GM21737 (cell line): ENCODE measurements around the gene SPAG9.

Experiments used
- ATAC-seq: cut with Tn5 transposase; IDR thresholded peaks from one replicate; pipeline ENCODE4 v1.9.1; 2021; ENCODE audit warnings: mild to moderate bottlenecking, moderate library complexity; ENCODE audit not compliant: unreplicated experiment

Gene SPAG9

DNA sequence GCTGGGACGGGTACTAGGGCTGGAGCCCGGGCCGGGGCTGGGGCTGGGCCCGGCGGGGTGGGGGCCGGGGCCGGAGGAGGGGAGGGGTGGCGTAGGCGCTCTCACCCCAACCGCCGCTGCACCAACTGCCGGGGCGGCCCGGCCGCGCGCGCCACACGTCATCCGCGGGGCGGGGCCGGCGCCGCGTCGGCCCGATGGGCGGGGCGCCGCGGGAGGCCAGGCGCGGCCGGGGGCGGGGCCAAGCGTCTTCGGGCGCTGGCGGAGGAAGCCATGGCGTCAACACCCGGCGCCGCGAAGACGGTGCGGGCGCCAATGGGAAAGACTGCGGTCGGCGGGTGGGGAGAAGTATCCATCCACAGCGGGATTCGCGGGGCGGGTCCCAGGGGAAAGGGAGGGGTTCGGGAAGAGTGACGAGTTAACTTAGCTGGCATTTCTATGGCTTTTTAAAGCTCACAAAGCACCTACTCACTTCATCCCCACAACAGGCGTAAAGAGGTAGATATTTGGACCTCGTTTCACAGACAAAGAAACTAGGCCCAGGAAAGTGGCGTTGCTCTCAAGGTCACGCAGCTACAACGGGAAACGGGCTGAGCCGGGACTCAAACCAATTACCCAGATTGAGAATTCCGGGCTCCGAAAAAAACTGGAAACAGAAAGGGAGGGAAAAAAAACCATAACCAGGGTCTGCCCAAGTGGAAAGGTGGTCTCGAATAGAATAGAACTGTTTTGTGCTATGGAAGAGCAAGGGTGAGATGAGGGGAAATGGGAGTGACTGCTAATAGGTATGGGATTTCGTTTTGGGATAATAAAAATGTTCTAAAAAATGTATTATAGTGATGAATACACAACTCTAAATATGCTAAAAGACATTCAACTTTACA, at the start of gene SPAG9:
SPAG9 (minus strand) TSS at position 130 of the 881 bp plus-strand sequence. CDS start 212 bp downstream, outside the sequence.
- peak; percentile 76 for ATAC-seq

- no peak for ATAC-seq
These were observed 48.7 kb upstream of the SPAG9 start for GRCh38 chr17:51169340-51169739.

DNA sequence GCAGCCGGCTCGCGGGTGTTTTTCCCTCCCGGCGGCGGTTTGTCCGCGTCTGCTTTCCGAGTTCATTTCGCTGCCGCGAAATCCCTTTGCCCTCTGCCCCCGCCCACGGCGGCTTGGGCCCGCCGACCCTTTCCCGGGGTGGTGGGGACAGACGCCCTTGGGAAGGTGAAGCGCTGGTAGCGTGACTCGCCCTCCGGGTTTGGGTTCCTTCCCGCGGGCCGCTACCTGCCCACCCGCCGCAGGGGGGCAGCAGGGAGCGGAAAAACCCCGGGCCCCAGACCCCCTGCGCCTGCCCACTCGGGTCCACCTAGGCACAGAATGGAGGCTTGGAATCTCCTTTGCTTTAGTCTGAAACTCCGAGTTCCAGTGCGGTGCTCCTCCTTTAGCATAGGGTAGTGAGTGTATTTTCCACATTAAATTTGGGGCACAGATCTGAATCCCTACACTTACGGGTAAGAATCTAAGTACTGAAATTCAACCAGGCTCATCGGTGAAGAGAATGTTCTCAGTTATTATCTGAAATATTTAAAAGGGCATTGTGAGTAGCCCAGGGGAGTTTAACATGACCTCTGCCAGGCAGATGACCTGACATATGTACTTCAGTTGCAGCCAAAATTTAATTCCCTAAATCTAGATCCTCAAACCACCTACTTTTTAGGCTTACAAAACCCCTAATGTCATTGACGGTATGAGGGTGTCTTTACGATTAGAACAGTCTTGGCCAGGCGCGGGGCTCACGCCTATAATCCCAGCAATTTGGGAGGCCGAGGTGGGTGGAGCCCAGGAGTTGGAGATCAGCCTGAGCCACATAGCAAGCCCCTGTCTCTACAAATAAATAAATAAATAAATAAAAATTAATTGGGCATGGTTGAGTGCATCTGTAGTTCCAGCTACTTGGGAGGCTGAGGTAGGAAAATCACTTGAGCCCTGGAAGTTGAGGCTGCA, 46.6 kb upstream of the SPAG9 start:
- ATAC-seq: peak; percentile 44

DNA sequence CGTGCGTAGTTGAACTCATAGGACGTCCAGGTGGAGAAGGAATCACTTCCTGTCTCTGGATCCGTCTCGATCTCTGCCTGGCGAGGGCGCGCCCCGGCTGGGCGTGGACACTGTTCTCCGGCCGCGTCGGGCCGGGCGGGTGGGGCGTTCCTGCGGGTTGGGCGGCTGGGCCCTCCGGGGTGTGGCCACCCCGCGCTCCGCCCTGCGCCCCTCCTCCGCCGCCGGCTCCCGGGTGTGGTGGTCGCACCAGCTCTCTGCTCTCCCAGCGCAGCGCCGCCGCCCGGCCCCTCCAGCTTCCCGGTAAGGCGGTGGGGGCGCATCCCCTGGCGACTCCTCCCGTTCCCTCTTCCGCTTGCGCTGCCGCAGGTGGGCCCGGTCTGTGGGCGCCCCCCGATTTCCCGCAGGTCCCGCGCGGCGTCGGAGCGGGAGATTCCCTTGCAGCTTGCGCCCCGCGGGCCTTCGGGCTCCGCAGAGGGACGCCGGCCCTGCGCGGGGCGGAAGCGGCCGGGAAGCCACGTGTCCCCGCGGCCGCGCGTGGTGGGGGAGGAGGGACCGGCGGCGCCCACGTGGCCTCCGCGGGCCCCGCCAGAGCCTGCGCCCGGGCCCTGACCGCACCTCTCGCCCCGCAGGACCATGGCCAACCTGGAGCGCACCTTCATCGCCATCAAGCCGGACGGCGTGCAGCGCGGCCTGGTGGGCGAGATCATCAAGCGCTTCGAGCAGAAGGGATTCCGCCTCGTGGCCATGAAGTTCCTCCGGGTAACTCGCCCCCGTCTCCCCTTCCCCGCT, 45.7 kb upstream of the SPAG9 start, which contains the start of gene NME2:
NME2 (plus strand) TSS at position 214 of the 789 bp plus-strand sequence; CDS start at position 634, 420 bp downstream.
- peak; percentile 86 for ATAC-seq

- no peak for ATAC-seq
These were observed 45.1 kb upstream of the SPAG9 start for GRCh38 chr17:51165680-51166197.

GRCh38 chr17:51164911-51165679, 44.4 kb upstream of the SPAG9 start:
- ATAC-seq: no peak

- ATAC-seq: no peak
These were observed 40.9 kb upstream of the SPAG9 start for GRCh38 chr17:51161541-51161940.

GRCh38 chr17:51159604-51160003, 38.9 kb upstream of the SPAG9 start:
- no peak for ATAC-seq

DNA sequence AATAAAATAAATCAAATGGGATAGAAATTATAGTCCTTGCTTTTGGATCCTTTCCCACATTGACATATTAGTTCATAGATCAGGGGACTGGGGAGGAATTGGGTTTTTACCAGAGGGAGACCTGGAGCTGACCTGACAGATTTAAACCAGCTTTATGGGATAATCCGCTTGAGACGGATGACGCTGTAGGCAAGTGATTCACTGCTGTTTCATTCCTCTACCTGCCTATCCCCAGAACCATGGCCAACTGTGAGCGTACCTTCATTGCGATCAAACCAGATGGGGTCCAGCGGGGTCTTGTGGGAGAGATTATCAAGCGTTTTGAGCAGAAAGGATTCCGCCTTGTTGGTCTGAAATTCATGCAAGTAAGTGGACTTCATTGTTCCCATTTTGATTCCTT, 34.7 kb upstream of the SPAG9 start:
- no peak for ATAC-seq

DNA sequence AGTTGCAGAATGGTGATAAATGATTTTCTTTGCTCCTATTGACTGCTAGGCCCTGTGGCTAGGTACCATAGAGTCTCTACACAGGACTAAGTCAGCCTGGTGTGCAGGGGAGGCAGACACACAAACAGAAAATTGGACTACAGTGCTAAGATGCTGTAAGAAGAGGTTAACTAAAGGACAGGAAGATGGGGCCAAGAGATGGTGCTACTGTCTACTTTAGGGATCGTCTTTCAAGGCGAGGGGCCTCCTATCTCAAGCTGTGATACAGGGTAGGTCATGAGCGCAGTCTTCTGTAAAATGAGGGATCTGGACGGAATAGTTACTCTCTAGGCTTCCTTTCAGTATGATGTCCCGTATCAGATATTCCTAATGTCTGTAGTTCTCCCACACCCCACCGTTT, 33.5 kb upstream of the SPAG9 start:
- no peak for ATAC-seq

DNA sequence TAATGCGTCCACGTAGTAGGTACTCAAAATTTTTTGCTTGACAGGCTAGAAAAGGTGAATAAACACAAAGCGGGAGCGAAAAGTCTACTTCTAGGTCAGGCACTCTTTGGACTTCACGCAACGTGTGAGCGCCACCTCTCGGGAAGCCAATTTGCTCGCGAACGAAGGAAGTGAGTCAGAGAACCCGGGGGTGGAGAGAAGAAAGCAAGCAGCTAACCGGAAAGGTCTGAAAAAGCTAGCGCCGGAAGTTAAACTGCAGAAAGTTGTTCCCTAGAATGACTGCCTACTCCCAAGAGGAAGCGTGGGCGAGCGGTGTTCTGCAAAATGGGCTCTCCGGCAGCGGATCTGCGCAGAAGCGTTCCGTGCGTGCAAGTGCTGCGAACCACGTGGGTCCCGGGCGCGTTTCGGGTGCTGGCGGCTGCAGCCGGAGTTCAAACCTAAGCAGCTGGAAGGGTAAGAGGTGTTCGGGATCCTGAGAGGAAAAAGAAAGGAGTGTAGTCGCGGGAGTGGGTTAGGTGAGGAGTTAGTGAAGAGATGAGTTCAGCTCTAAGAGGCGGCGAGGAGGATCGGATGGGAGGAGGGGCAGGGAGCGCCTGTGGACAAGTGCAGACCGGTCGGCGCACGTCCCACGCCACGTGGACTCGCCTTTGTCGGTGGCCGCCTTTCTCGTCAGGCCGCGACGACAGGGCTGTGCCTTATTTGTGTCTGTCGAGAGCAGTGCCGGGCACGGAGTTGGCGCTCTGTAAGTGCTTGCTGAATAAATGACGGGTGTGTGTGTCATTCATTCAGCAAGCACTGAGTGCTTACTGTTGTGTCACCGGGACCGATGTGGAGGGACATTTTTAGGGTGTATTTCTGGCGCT, 32.8 kb upstream of the SPAG9 start, which contains the start of gene NME1:
NME1 (plus strand) TSS at position 350 of the 863 bp plus-strand sequence. CDS start 2,096 bp downstream, outside the sequence.
- peak; percentile 93 for ATAC-seq

DNA sequence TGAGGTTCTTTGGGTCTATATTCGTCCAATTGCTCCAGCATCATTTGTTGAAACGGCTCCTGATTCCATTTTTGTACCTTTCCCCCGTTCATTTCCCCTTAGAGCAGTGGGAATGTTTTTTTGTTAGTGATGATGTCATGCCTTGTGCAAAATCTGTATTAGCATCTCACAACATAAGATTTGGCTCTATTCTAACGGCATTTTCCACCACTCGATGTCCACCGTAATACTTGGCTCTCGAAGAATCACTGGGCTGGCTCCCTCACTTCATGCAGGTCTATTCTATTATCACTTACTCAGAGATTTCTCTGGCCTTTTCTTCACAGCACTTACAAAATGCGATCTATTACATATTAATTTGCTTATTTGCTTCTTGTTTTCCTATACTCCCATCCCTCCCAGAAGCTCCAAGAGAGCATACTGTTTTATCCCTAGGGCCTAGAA, 32.1 kb upstream of the SPAG9 start:
- ATAC-seq: no peak

- no peak for ATAC-seq
These were observed 30.3 kb upstream of the SPAG9 start for GRCh38 chr17:51150932-51151331.

DNA sequence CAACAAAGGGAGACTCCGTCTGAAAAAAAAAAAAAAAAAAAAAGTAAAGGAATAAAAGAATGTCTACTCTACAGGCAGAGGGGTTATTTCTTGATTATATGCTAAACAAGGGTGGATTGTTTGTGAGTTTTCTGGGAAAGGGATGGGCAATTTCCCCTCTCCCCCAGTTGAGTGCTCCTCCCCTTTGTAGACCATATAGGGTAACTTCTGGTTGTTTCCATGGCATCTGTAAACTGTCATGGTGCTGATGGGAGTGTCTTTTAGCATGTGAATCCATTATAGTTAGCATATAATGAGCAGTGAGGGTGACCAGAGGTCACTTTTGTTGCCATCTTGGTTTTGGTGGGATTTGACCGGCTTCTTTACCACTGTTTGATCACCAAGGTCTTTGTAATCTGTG, 28.5 kb upstream of the SPAG9 start:
- ATAC-seq: no peak

- ATAC-seq: no peak
These were observed 27.0 kb upstream of the SPAG9 start for GRCh38 chr17:51147650-51148049.

DNA sequence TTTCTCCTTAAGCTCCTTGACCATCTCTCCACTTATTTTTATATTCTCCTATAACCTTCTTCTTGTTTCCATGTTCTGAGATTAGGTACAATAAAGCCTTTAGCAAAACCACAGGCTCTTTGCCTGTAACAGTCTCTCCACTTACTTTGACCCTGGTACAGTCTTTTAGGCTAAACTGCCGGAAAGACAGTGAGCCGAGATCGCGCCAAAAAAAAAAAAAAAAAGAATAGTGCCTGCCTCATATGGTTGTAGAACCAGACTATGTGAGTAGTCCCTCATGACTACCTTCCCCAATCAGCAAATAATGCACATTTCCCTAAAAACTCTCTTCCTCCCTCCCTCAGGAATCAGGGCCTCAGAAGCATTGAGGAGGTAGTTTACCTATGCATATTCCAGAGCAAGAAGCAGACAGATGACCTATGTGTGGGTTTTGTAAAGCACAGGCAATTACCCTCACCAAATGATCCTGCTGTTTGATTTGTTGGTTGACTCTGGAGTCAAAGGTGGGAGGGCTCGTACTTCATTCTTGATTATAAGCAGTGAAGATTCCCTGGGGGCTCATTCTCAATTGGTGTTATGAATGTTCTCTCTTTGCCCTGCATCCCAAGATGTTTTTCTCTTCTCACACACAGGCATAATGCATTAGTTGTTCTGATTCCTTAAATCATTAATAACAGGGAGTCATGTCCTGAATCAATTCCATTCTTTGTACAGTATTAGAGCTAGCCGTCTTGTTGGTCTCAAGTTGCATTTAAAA, 23.8 kb upstream of the SPAG9 start:
- no peak for ATAC-seq

DNA sequence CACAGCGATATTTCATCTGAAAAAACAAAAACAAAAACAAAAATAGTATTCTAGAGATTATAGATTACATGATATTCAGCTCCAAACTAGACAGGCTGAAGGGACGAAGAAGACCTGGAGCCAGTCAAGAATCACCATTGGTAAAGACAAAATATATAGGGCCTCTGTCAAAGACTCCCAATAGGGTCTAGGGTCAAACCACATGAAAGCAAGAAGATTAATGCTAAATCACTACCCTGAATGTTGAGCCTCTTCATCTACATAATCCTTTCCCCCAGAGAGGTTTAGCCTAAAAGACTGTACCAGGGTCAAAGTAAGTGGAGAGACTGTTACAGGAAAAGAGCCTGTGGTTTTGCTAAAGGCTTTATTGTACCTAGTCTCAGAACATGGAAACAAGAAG, 21.9 kb upstream of the SPAG9 start:
- ATAC-seq: no peak

DNA sequence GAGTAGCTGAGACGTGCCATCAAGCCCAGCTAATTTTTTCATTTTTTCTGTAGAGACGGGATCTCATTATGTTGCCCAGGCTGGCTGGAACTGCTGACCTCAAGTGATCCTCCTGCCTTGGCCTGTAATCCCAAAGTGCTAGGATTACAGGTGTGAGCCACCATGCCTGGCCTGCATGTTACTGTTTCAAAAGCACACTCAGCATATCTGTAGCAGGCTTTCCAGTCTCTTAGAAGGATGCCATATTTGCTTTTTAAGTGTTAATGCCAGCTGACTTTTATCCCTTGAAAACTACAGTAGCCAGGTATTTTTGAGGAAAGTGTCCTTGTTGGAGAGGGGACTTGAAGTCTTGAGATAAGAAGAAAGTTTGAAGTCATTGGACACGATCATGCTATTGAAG, 15.3 kb upstream of the SPAG9 start:
- no peak for ATAC-seq
